ENCODE measurements around the gene E2F2.

The E2F2 gene

GRCh38 chr1:23473037-23473800 lies 57.8 kb downstream of the E2F2 start:
- TF ChIP-seq CTCF (IDR thresholded peaks at IDR 0.05; ENCODE audit: poor library complexity, severe bottlenecking): no peak
- DNase-seq (ENCODE audit: low spot score) (no peak), ATAC-seq (ENCODE audit: low read depth) (peak; percentile 64)

GRCh38 chr1:23472351-23473036 lies 58.5 kb downstream of the E2F2 start:
- peaks cover 34% of the 10 kb centered on the region for H3K4me1 ChIP-seq (ENCODE audit: insufficient read depth, poor library complexity, severe bottlenecking)
- H3K36me3 ChIP-seq (ENCODE audit: low read depth): no peaks in the 10 kb centered on the region
- H3K27ac ChIP-seq (ENCODE audit: poor library complexity, severe bottlenecking): peak overlapping the region; percentile 88
- ATAC-seq (ENCODE audit: low read depth) (no peak), DNase-seq (ENCODE audit: low spot score) (no peak)
- TF ChIP-seq CTCF (IDR thresholded peaks at IDR 0.05; ENCODE audit: poor library complexity, severe bottlenecking): no peak
- no peaks in the 10 kb centered on the region for H3K27me3 ChIP-seq (ENCODE audit: insufficient read depth, poor library complexity, severe bottlenecking)
- no peak overlapping the region for H3K4me3 ChIP-seq (ENCODE audit: severe bottlenecking)
- H3K9me3 ChIP-seq (ENCODE audit: severe bottlenecking): no peaks in the 10 kb centered on the region

More at GRCh38 chr1:23473037-23473800, 57.8 kb downstream of the E2F2 start:
- no peaks in the 10 kb centered on the region for H3K27me3 ChIP-seq (ENCODE audit: insufficient read depth, poor library complexity, severe bottlenecking)
- no peaks in the 10 kb centered on the region for H3K36me3 ChIP-seq (ENCODE audit: low read depth)
- peak overlapping the region; percentile 88 for H3K27ac ChIP-seq (ENCODE audit: poor library complexity, severe bottlenecking)
- no peak overlapping the region for H3K4me3 ChIP-seq (ENCODE audit: severe bottlenecking)
- H3K9me3 ChIP-seq (ENCODE audit: severe bottlenecking): no peaks in the 10 kb centered on the region
- peaks cover 42% of the 10 kb centered on the region for H3K4me1 ChIP-seq (ENCODE audit: insufficient read depth, poor library complexity, severe bottlenecking)

- H3K27me3 ChIP-seq (ENCODE audit: insufficient read depth, poor library complexity, severe bottlenecking): no peaks in the 10 kb centered on the region
- peaks cover 28% of the 10 kb centered on the region for H3K4me1 ChIP-seq (ENCODE audit: insufficient read depth, poor library complexity, severe bottlenecking)
- H3K36me3 ChIP-seq (ENCODE audit: low read depth): no peaks in the 10 kb centered on the region
- H3K4me3 ChIP-seq (ENCODE audit: severe bottlenecking): no peak overlapping the region
- DNase-seq (ENCODE audit: low spot score) (no peak), ATAC-seq (ENCODE audit: low read depth) (no peak)
- no peaks in the 10 kb centered on the region for H3K9me3 ChIP-seq (ENCODE audit: severe bottlenecking)
- peak overlapping the region; percentile 88 for H3K27ac ChIP-seq (ENCODE audit: poor library complexity, severe bottlenecking)
- TF ChIP-seq CTCF (IDR thresholded peaks at IDR 0.05; ENCODE audit: poor library complexity, severe bottlenecking): no peak
Measured at GRCh38 chr1:23471473-23472075, 59.5 kb downstream of the E2F2 start.

- no peaks in the 10 kb centered on the region for H3K36me3 ChIP-seq (ENCODE audit: low read depth)
- H3K4me3 ChIP-seq (ENCODE audit: severe bottlenecking): no peak overlapping the region
- TF ChIP-seq CTCF (IDR thresholded peaks at IDR 0.05; ENCODE audit: poor library complexity, severe bottlenecking): no peak
- ATAC-seq (ENCODE audit: low read depth) (no peak), DNase-seq (ENCODE audit: low spot score) (no peak)
- H3K27ac ChIP-seq (ENCODE audit: poor library complexity, severe bottlenecking): no peak overlapping the region
- H3K27me3 ChIP-seq (ENCODE audit: insufficient read depth, poor library complexity, severe bottlenecking): no peaks in the 10 kb centered on the region
- no peaks in the 10 kb centered on the region for H3K9me3 ChIP-seq (ENCODE audit: severe bottlenecking)
- peaks cover 23% of the 10 kb centered on the region for H3K4me1 ChIP-seq (ENCODE audit: insufficient read depth, poor library complexity, severe bottlenecking)
Measured at GRCh38 chr1:23470282-23471070, 60.6 kb downstream of the E2F2 start.
